Activated T-cell treated with anti-CD3 and anti-CD28 coated beads, Interleukin-2, amount 50 U/mL, for 4 hours (primary cell): ENCODE results near the gene CAMK2A. TPM values are rescaled to one million over a fixed set of nuclear protein-coding genes. Genes with fewer than 3 reads are reported as not detected.

ENCODE experiments used
- ATAC-seq, 2 donors: fragments of 200-7000 bp; cut with Tn5 transposase; one replicate each; pipeline ENCODE4 v1.10.0; 2021
- DNase-seq: peaks from one replicate; pipeline ENCODE4 v3.0.0-alpha.2; 2020
- H3K27me3 Mint-ChIP-seq: one replicate; pipeline ENCODE4 v1.8.0; 2021; ENCODE audit warnings: low read depth, mixed read lengths
- H3K36me3 Mint-ChIP-seq: one replicate; pipeline ENCODE4 v1.8.0; 2022; ENCODE audit warnings: mixed read lengths; ENCODE audit not compliant: insufficient read depth
- H3K4me1 Mint-ChIP-seq: one replicate; pipeline ENCODE4 v1.8.0; 2021; ENCODE audit warnings: low read depth, mixed read lengths
- H3K4me3 Mint-ChIP-seq: one replicate; pipeline ENCODE4 v1.8.0; 2021; ENCODE audit warnings: mild to moderate bottlenecking, moderate library complexity, mixed read lengths
- H3K9me3 Mint-ChIP-seq: one replicate; pipeline ENCODE4 v1.8.0; 2021; ENCODE audit warnings: mixed read lengths
- total RNA-seq, 3 donors: library from RNA; stranded (reverse); gene quantifications; one replicate each; pipeline ENCODE4 v1.2.1, GENCODE V29; 2021

CAMK2A gene
- total RNA-seq, 3 donors from 2014 or later = not detected

GRCh38 chr5:150299571-150300327 lies 10.2 kb upstream of the CAMK2A start:
- H3K4me3 Mint-ChIP-seq = no peak overlapping the region
- DNase-seq (no peak), ATAC-seq (no peak)
- H3K4me1 Mint-ChIP-seq = peaks cover 2% of the 10 kb centered on the region
- H3K9me3 Mint-ChIP-seq = no peaks in the 10 kb centered on the region
- no peaks in the 10 kb centered on the region for H3K36me3 Mint-ChIP-seq
- H3K27me3 Mint-ChIP-seq = peaks cover 32% of the 10 kb centered on the region

- Mint-ChIP-seq H3K4me3 (no peak overlapping the region), H3K4me1 (peaks cover 2% of the 10 kb centered on the region), H3K36me3 (no peaks in the 10 kb centered on the region), H3K27me3 (peaks cover 28% of the 10 kb centered on the region), H3K9me3 (no peaks in the 10 kb centered on the region)
- DNase-seq = no peak
- ATAC-seq = no peak
Observed at GRCh38 chr5:150298701-150299451, 9.3 kb upstream of the CAMK2A start.

- H3K36me3 Mint-ChIP-seq = no peaks in the 10 kb centered on the region
- H3K4me3 Mint-ChIP-seq = no peak overlapping the region
- peaks cover 22% of the 10 kb centered on the region for H3K27me3 Mint-ChIP-seq
- peaks cover 2% of the 10 kb centered on the region for H3K4me1 Mint-ChIP-seq
- no peak for DNase-seq
- no peaks in the 10 kb centered on the region for H3K9me3 Mint-ChIP-seq
- ATAC-seq = no peak
Observed at GRCh38 chr5:150297934-150298595, 8.5 kb upstream of the CAMK2A start.

GRCh38 chr5:150297236-150297890 lies 7.8 kb upstream of the CAMK2A start:
- DNase-seq (no peak), ATAC-seq (no peak)
- Mint-ChIP-seq H3K4me1 (no peaks in the 10 kb centered on the region), H3K4me3 (no peak overlapping the region), H3K27me3 (peaks cover 23% of the 10 kb centered on the region), H3K9me3 (no peaks in the 10 kb centered on the region), H3K36me3 (no peaks in the 10 kb centered on the region)

GRCh38 chr5:150296496-150296895 lies 6.9 kb upstream of the CAMK2A start:
- Mint-ChIP-seq H3K4me1 (no peaks in the 10 kb centered on the region), H3K4me3 (no peak overlapping the region), H3K9me3 (no peaks in the 10 kb centered on the region), H3K27me3 (peaks cover 22% of the 10 kb centered on the region), H3K36me3 (no peaks in the 10 kb centered on the region)
- DNase-seq (no peak), ATAC-seq (no peak)

- H3K27me3 Mint-ChIP-seq = peaks cover 17% of the 10 kb centered on the region
- H3K9me3 Mint-ChIP-seq = no peaks in the 10 kb centered on the region
- ATAC-seq = no peak
Observed at GRCh38 chr5:150295741-150296486, 6.3 kb upstream of the CAMK2A start.

GRCh38 chr5:150295172-150295634 lies 5.6 kb upstream of the CAMK2A start:
- ATAC-seq = no peak

More at GRCh38 chr5:150295741-150296486, 6.3 kb upstream of the CAMK2A start:
- no peak overlapping the region for H3K4me3 Mint-ChIP-seq
- no peaks in the 10 kb centered on the region for H3K4me1 Mint-ChIP-seq
- no peak for DNase-seq
- H3K36me3 Mint-ChIP-seq = no peaks in the 10 kb centered on the region

GRCh38 chr5:150294551-150295071 lies 5.0 kb upstream of the CAMK2A start:
- peaks cover 6% of the 10 kb centered on the region for H3K27me3 Mint-ChIP-seq
- DNase-seq (no peak), ATAC-seq (no peak)
- no peak overlapping the region for H3K4me3 Mint-ChIP-seq
- no peaks in the 10 kb centered on the region for H3K9me3 Mint-ChIP-seq
- H3K4me1 Mint-ChIP-seq = no peaks in the 10 kb centered on the region
- H3K36me3 Mint-ChIP-seq = no peaks in the 10 kb centered on the region

More at GRCh38 chr5:150295172-150295634, 5.6 kb upstream of the CAMK2A start:
- Mint-ChIP-seq H3K4me1 (no peaks in the 10 kb centered on the region), H3K9me3 (no peaks in the 10 kb centered on the region), H3K4me3 (no peak overlapping the region), H3K27me3 (peaks cover 10% of the 10 kb centered on the region), H3K36me3 (no peaks in the 10 kb centered on the region)
- no peak for DNase-seq

- Mint-ChIP-seq H3K4me3 (no peak overlapping the region), H3K9me3 (no peaks in the 10 kb centered on the region), H3K27me3 (peaks cover 6% of the 10 kb centered on the region), H3K36me3 (no peaks in the 10 kb centered on the region), H3K4me1 (no peaks in the 10 kb centered on the region)
- no peak for DNase-seq
- no peak for ATAC-seq
Observed at GRCh38 chr5:150293091-150293941, 3.7 kb upstream of the CAMK2A start.

- no peaks in the 10 kb centered on the region for H3K36me3 Mint-ChIP-seq
- no peaks in the 10 kb centered on the region for H3K9me3 Mint-ChIP-seq
- H3K4me3 Mint-ChIP-seq = no peak overlapping the region
- DNase-seq (no peak), ATAC-seq (no peak)
- H3K27me3 Mint-ChIP-seq = peaks cover 6% of the 10 kb centered on the region
- no peaks in the 10 kb centered on the region for H3K4me1 Mint-ChIP-seq
Observed at GRCh38 chr5:150291388-150292385, 2.1 kb upstream of the CAMK2A start.

- H3K4me1 Mint-ChIP-seq = no peaks in the 10 kb centered on the region
- peaks cover 6% of the 10 kb centered on the region for H3K27me3 Mint-ChIP-seq
- no peaks in the 10 kb centered on the region for H3K36me3 Mint-ChIP-seq
- ATAC-seq = no peak
- no peak overlapping the region for H3K4me3 Mint-ChIP-seq
- no peak for DNase-seq
- no peaks in the 10 kb centered on the region for H3K9me3 Mint-ChIP-seq
Observed at GRCh38 chr5:150288791-150289190, 782 bp downstream of the CAMK2A start.

GRCh38 chr5:150288361-150288760 lies 1.2 kb downstream of the CAMK2A start:
- H3K4me3 Mint-ChIP-seq = no peak overlapping the region
- no peaks in the 10 kb centered on the region for H3K9me3 Mint-ChIP-seq

More at GRCh38 chr5:150288361-150288760, 1.2 kb downstream of the CAMK2A start:
- H3K36me3 Mint-ChIP-seq = no peaks in the 10 kb centered on the region
- peaks cover 6% of the 10 kb centered on the region for H3K27me3 Mint-ChIP-seq
- H3K4me1 Mint-ChIP-seq = no peaks in the 10 kb centered on the region
- no peak for DNase-seq
- ATAC-seq = no peak
